Osteoblast (primary cell): ENCODE results near the gene MANSC1. TPM values are rescaled to one million over a fixed set of nuclear protein-coding genes. Genes with fewer than 3 reads are reported as not detected.

Experiments
- DNase-seq: peaks from one replicate; pipeline ENCODE4 v3.0.0; 2011; ENCODE audit warnings: low spot score, mixed read lengths; ENCODE audit not compliant: insufficient read length; ENCODE audit errors: missing footprints
- H2AFZ ChIP-seq: 2 replicates; pipeline ENCODE4 v1.6.0; 2011; ENCODE audit warnings: mild to moderate bottlenecking, low read length
- H3K27ac ChIP-seq: 2 replicates; pipeline ENCODE4 v1.5.1; 2011; ENCODE audit warnings: mild to moderate bottlenecking, low read depth, low read length, moderate library complexity
- H3K27me3 ChIP-seq: 2 replicates; pipeline ENCODE4 v1.6.0; 2012; ENCODE audit warnings: mild to moderate bottlenecking, control low read depth, inconsistent platforms, low read length, moderate library complexity; ENCODE audit not compliant: insufficient read depth
- H3K36me3 ChIP-seq: 2 replicates; pipeline ENCODE4 v1.5.1; 2011; ENCODE audit warnings: mild to moderate bottlenecking, low read length, control low read depth, moderate library complexity; ENCODE audit not compliant: insufficient read depth
- H3K4me1 ChIP-seq: 2 replicates; pipeline ENCODE4 v1.5.1; 2011; ENCODE audit warnings: mild to moderate bottlenecking, low read length, control low read depth, moderate library complexity; ENCODE audit not compliant: insufficient read depth
- H3K4me2 ChIP-seq: 2 replicates; pipeline ENCODE4 v1.6.0; 2011; ENCODE audit warnings: mild to moderate bottlenecking, low read length; ENCODE audit not compliant: insufficient read depth
- H3K4me3 ChIP-seq: fragments of 200-600 bp; sonication (generic); 3 replicates; pipeline ENCODE4 v1.5.1; 2012; ENCODE audit warnings: mild to moderate bottlenecking, low read length, inconsistent platforms; ENCODE audit not compliant: insufficient read depth
- H3K79me2 ChIP-seq: 2 replicates; pipeline ENCODE4 v1.6.0; 2012; ENCODE audit warnings: mild to moderate bottlenecking, low read length, control low read depth, inconsistent platforms; ENCODE audit not compliant: insufficient read depth
- H3K9me3 ChIP-seq: 2 replicates; pipeline ENCODE4 v1.5.1; 2011; ENCODE audit warnings: low read depth, low read length, control low read depth
- H4K20me1 ChIP-seq: 2 replicates; pipeline ENCODE4 v1.6.0; 2012; ENCODE audit warnings: mild to moderate bottlenecking, low read length, control low read depth; ENCODE audit not compliant: insufficient read depth
- CTCF ChIP-seq: IDR thresholded peaks from 2 replicates; pipeline ENCODE4 v1.5.1; 2011; ENCODE audit warnings: mild to moderate bottlenecking, low read depth, low read length, moderate library complexity; ENCODE audit errors: extremely low read depth
- small RNA-seq: library from RNA; depleted of rRNA; stranded (forward); fragments of <200 nt; gene quantifications from one replicate; pipeline ENCODE3, GENCODE V24; 2012
- total RNA-seq: library from RNA; depleted of rRNA; stranded (reverse); fragments of >200 nt; gene quantifications from 2 replicates; pipeline ENCODE4 v1.2.3, GENCODE V29; 2012

Gene MANSC1
- total RNA-seq, 1 donor: 3.3 TPM

- no peak for DNase-seq
- Histone ChIP-seq H3K9me3 (no peaks in the 10 kb centered on the region), H3K4me1 (peaks cover 12% of the 10 kb centered on the region), H3K36me3 (no peaks in the 10 kb centered on the region), H2AFZ (no peak overlapping the region), H3K27ac (no peak overlapping the region), H3K4me2 (no peak overlapping the region), H3K27me3 (no peaks in the 10 kb centered on the region), H4K20me1 (no peaks in the 10 kb centered on the region), H3K79me2 (no peaks in the 10 kb centered on the region), H3K4me3 (no peak overlapping the region)
- TF ChIP-seq CTCF: no peak
These were observed 68.9 kb downstream of the MANSC1 start for GRCh38 chr12:12281134-12281533.

DNA sequence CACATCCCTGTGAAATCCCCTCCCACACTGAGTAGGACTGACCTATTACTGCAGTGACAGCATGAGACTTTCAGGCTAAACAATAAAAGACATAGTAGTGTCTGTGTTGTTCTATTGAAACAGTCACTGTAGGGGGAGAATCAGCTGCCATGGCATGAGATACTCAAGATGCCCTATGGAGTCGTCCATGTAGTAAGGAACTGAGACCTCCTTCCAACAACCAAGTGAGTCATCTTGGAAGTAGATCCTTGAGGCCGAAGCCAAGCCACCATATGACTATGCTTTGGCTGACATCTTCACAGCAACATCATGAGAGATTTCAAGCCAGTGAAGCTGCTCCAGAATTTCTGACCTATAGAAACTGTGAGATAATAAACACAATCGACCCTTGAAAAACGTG is 71.1 kb downstream of the MANSC1 start:
- H3K4me2 ChIP-seq: no peak overlapping the region
- H3K27me3 ChIP-seq: no peaks in the 10 kb centered on the region
- no peaks in the 10 kb centered on the region for H4K20me1 ChIP-seq
- no peaks in the 10 kb centered on the region for H3K9me3 ChIP-seq
- no peak for TF ChIP-seq CTCF
- H2AFZ ChIP-seq: peak overlapping the region; percentile 17
- no peak for DNase-seq
- H3K79me2 ChIP-seq: no peaks in the 10 kb centered on the region
- H3K36me3 ChIP-seq: no peaks in the 10 kb centered on the region
- no peak overlapping the region for H3K4me3 ChIP-seq
- no peak overlapping the region for H3K27ac ChIP-seq
- H3K4me1 ChIP-seq: peaks cover 12% of the 10 kb centered on the region

Small RNAs within 50 kb of the gene (small RNA-seq; reads per million reads assigned to genes)
- gene RNU6-318P: not detected

Other genes starting within 250 kb of the MANSC1 start
- gene LRP6, start 83.2 kb downstream of the MANSC1 start, total RNA-seq: 42.7 and 46.7 TPM in 2 replicates
- gene BORCS5, start 6.8 kb upstream of the MANSC1 start, total RNA-seq: 14.8 and 20.0 TPM in 2 replicates
- 5.1 and 5.3 TPM in 2 replicates for gene DUSP16, start 212.6 kb upstream of the MANSC1 start, total RNA-seq